ENCODE measurements around the gene CARD10.

DNA sequence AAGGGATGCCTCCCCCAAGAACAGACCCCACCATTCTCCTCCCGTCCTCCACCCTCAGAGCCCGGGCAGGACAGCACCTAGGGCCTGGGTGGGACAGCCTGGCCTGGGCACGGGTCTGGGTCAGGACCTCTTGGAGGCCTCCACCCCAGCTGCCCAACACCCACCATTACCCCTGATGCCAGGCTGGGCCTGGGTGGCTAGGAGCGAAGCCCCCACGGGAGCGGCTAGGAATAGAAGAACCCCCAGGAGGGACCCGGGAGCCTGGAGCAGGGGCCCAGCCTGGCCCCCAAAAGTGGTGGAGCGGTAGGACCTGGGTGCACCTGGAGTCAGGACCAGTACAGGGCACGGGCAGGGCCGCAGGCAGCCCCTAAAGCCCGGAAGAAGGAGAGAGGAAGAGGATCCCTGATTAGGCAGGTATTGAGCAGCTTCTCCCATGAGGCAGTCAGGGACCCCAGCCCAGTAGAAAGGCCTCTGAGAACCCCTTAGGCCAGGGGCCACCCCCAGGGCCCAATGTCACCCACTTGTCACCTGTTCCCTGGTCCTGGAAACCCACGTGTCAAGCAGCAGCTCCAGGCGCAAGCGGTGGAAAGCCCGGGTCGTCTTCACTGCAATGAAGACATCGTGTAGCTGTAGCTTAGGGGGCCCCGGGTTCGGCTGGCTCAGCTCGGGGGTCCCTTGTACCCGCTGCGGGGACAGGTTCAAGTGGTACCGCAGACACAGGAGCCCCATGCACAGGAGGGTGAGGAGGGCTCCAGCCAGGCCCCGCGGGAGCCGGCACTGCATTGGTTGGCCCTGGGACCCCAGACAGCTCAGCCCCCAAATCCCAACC lies 33.6 kb downstream of the CARD10 start:
- TF ChIP-seq, protein P1, sequence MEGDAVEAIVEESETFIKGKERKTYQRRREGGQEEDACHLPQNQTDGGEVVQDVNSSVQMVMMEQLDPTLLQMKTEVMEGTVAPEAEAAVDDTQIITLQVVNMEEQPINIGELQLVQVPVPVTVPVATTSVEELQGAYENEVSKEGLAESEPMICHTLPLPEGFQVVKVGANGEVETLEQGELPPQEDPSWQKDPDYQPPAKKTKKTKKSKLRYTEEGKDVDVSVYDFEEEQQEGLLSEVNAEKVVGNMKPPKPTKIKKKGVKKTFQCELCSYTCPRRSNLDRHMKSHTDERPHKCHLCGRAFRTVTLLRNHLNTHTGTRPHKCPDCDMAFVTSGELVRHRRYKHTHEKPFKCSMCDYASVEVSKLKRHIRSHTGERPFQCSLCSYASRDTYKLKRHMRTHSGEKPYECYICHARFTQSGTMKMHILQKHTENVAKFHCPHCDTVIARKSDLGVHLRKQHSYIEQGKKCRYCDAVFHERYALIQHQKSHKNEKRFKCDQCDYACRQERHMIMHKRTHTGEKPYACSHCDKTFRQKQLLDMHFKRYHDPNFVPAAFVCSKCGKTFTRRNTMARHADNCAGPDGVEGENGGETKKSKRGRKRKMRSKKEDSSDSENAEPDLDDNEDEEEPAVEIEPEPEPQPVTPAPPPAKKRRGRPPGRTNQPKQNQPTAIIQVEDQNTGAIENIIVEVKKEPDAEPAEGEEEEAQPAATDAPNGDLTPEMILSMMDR (IDR thresholded peaks at IDR 0.05; ENCODE audit: poor library complexity, severe bottlenecking): no peak
- TF ChIP-seq, protein P2, sequence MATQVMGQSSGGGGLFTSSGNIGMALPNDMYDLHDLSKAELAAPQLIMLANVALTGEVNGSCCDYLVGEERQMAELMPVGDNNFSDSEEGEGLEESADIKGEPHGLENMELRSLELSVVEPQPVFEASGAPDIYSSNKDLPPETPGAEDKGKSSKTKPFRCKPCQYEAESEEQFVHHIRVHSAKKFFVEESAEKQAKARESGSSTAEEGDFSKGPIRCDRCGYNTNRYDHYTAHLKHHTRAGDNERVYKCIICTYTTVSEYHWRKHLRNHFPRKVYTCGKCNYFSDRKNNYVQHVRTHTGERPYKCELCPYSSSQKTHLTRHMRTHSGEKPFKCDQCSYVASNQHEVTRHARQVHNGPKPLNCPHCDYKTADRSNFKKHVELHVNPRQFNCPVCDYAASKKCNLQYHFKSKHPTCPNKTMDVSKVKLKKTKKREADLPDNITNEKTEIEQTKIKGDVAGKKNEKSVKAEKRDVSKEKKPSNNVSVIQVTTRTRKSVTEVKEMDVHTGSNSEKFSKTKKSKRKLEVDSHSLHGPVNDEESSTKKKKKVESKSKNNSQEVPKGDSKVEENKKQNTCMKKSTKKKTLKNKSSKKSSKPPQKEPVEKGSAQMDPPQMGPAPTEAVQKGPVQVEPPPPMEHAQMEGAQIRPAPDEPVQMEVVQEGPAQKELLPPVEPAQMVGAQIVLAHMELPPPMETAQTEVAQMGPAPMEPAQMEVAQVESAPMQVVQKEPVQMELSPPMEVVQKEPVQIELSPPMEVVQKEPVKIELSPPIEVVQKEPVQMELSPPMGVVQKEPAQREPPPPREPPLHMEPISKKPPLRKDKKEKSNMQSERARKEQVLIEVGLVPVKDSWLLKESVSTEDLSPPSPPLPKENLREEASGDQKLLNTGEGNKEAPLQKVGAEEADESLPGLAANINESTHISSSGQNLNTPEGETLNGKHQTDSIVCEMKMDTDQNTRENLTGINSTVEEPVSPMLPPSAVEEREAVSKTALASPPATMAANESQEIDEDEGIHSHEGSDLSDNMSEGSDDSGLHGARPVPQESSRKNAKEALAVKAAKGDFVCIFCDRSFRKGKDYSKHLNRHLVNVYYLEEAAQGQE (IDR thresholded peaks at IDR 0.05; ENCODE audit: borderline replicate concordance): no peak
- no peak for TF ChIP-seq RAD21 (conservative IDR thresholded peaks at IDR 0.05)
- TF ChIP-seq POLR2AphosphoS5 (IDR thresholded peaks at IDR 0.05): no peak
- no peak for TF ChIP-seq EP300 (conservative IDR thresholded peaks at IDR 0.05; ENCODE audit: poor library complexity, severe bottlenecking)
- no peak for TF ChIP-seq EZH2 (IDR thresholded peaks at IDR 0.05; ENCODE audit: borderline replicate concordance, insufficient read depth, low read length, poor library complexity, severe bottlenecking)
- no peak for TF ChIP-seq TAF1 (IDR thresholded peaks at IDR 0.05; ENCODE audit: low read depth)
